ENCODE measurements around the gene CD209.
A peak's percentile ranks its signal among the peaks of the same experiment; 100 is the strongest.

CD209 gene

GRCh38 chr19:7778081-7778480 is 30.7 kb upstream of the CD209 start:
- no peak for TF ChIP-seq CTCF (IDR thresholded peaks at IDR 0.05)
- no peak overlapping the region for H3K27ac ChIP-seq
- no peak for DNase-seq
- H3K36me3 ChIP-seq, result no peaks in the 10 kb centered on the region
- no peaks in the 10 kb centered on the region for H3K9me3 ChIP-seq
- intact Hi-C loops (cut with DNase I; ENCODE audit: low total_unique reads), result no loop called here
- peaks cover 0 to 21% of the 10 kb centered on the region in 2 donors for H3K27me3 ChIP-seq
- no peak overlapping the region for H3K4me3 ChIP-seq
- no peaks in the 10 kb centered on the region for H3K4me1 ChIP-seq

- TF ChIP-seq CTCF (IDR thresholded peaks at IDR 0.05), result no peak
- H3K4me1 ChIP-seq, result no peaks in the 10 kb centered on the region
- no peak for DNase-seq
- H3K27me3 ChIP-seq, result peaks cover 0 to 15% of the 10 kb centered on the region in 2 donors
- no peaks in the 10 kb centered on the region for H3K9me3 ChIP-seq
- no peak overlapping the region for H3K27ac ChIP-seq
- no peak overlapping the region for H3K4me3 ChIP-seq
- intact Hi-C loops (cut with DNase I; ENCODE audit: low total_unique reads), result no loop called here
- no peaks in the 10 kb centered on the region for H3K36me3 ChIP-seq
These were observed 28.4 kb upstream of the CD209 start for GRCh38 chr19:7775761-7776160.

GRCh38 chr19:7773841-7774240 is 26.5 kb upstream of the CD209 start:
- peaks cover 0 to 15% of the 10 kb centered on the region in 2 donors for H3K27me3 ChIP-seq
- no peak for DNase-seq
- no peak overlapping the region for H3K4me3 ChIP-seq
- H3K9me3 ChIP-seq, result no peaks in the 10 kb centered on the region
- H3K27ac ChIP-seq, result no peak overlapping the region
- no peaks in the 10 kb centered on the region for H3K36me3 ChIP-seq
- intact Hi-C loops (cut with DNase I; ENCODE audit: low total_unique reads), result no loop called here
- TF ChIP-seq CTCF (IDR thresholded peaks at IDR 0.05), result no peak
- H3K4me1 ChIP-seq, result no peaks in the 10 kb centered on the region

- H3K27me3 ChIP-seq, result peaks cover 0 to 15% of the 10 kb centered on the region in 2 donors
- DNase-seq, result no peak
- TF ChIP-seq CTCF (IDR thresholded peaks at IDR 0.05), result no peak
- H3K9me3 ChIP-seq, result no peaks in the 10 kb centered on the region
- no peaks in the 10 kb centered on the region for H3K36me3 ChIP-seq
- H3K4me1 ChIP-seq, result no peaks in the 10 kb centered on the region
- intact Hi-C loops (cut with DNase I; ENCODE audit: low total_unique reads), result no loop called here
- no peak overlapping the region for H3K4me3 ChIP-seq
- H3K27ac ChIP-seq, result no peak overlapping the region
These were observed 25.5 kb upstream of the CD209 start for GRCh38 chr19:7772752-7773291.

- Histone ChIP-seq H3K9me3 (no peaks in the 10 kb centered on the region), H3K4me3 (no peak overlapping the region), H3K36me3 (no peaks in the 10 kb centered on the region), H3K27me3 (peaks cover 0 to 21% of the 10 kb centered on the region in 2 donors), H3K27ac (no peak overlapping the region), H3K4me1 (no peaks in the 10 kb centered on the region)
- TF ChIP-seq CTCF (IDR thresholded peaks at IDR 0.05), result no peak
- intact Hi-C loops (cut with DNase I; ENCODE audit: low total_unique reads), result no loop called here
- peak in 1 of 2 donors; percentile 41 for DNase-seq
These were observed 23.7 kb upstream of the CD209 start for GRCh38 chr19:7771072-7771471.

- Histone ChIP-seq H3K9me3 (no peaks in the 10 kb centered on the region), H3K27me3 (peaks cover 0 to 18% of the 10 kb centered on the region in 2 donors), H3K4me3 (no peak overlapping the region), H3K4me1 (no peaks in the 10 kb centered on the region), H3K27ac (no peak overlapping the region), H3K36me3 (no peaks in the 10 kb centered on the region)
- peak in 1 of 2 donors; percentile 9 for DNase-seq
- TF ChIP-seq CTCF (IDR thresholded peaks at IDR 0.05), result no peak
- intact Hi-C loops (cut with DNase I; ENCODE audit: low total_unique reads), result no loop called here
These were observed 21.8 kb upstream of the CD209 start for GRCh38 chr19:7769171-7769570.
